SK-N-MC (cell line): ENCODE measurements around the gene DAB1.

Experiments used
- DNase-seq: peaks from one replicate; pipeline ENCODE4 v3.0.0-alpha.2; 2011; ENCODE audit warnings: low read depth, low spot score
- H3K27ac ChIP-seq: fragments of 200-600 bp; sonication (generic); 2 replicates; pipeline ENCODE4 v1.5.1; 2016; ENCODE audit warnings: mixed run types
- H3K36me3 ChIP-seq: fragments of 200-600 bp; sonication (generic); 2 replicates; pipeline ENCODE4 v1.6.1; 2017; ENCODE audit warnings: antibody characterized with exemption, low read length, mixed read lengths; ENCODE audit not compliant: insufficient read depth
- H3K4me3 ChIP-seq: fragments of 200-600 bp; sonication (generic); 2 replicates; pipeline ENCODE4 v1.5.1; 2016
- H3K9ac ChIP-seq: fragments of 200-600 bp; sonication (generic); 2 replicates; pipeline ENCODE4 v1.8.0; 2017; ENCODE audit warnings: mixed run types, mixed read lengths; ENCODE audit not compliant: insufficient read length
- H3K9me3 ChIP-seq: fragments of 200-600 bp; sonication (generic); 2 replicates; pipeline ENCODE4 v1.6.1; 2017; ENCODE audit warnings: low read depth, mild to moderate bottlenecking, antibody characterized with exemption, low read length, moderate library complexity, mixed read lengths
- EZH2 ChIP-seq: fragments of 200-600 bp; sonication (generic); IDR thresholded peaks from one replicate; pipeline ENCODE4 v1.6.1; 2017; ENCODE audit warnings: antibody characterized with exemption
- FOXP2 ChIP-seq: optimal IDR thresholded peaks from 2 replicates; pipeline ENCODE3; 2011; ENCODE audit warnings: mild to moderate bottlenecking, moderate library complexity; ENCODE audit not compliant: insufficient read depth; ENCODE audit errors: extremely low read length, control extremely low read depth
- POLR2AphosphoS5 ChIP-seq: IDR thresholded peaks from 2 replicates; pipeline ENCODE4 v1.6.1; 2012; ENCODE audit warnings: mild to moderate bottlenecking, low read depth, low read length, borderline replicate concordance

DAB1 gene

DNA sequence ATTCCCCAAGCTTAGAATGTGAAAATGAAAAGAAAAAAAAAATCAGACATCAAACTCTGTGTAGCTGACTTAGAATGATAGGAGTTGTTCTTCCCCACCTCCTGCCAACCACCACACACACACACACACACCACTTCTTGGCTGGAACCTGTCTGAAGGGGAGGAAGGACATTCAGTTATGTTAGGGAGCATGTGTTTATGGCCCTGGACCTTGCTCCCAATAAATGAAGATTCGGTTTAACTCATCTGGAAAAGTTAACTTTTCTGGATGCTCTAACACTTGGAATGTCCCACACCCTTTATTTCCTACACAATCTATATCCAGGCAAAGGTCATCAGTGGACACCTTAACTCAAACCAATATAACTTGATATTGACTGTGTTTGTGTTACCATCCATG is 112.4 kb downstream of the DAB1 start:
- H3K9me3 ChIP-seq = no peaks in the 10 kb centered on the region
- H3K9ac ChIP-seq = no peak overlapping the region
- DNase-seq = no peak
- H3K36me3 ChIP-seq = no peaks in the 10 kb centered on the region
- no peak overlapping the region for H3K27ac ChIP-seq
- no peak overlapping the region for H3K4me3 ChIP-seq
- TF ChIP-seq EZH2 = no peak
- no peak for TF ChIP-seq FOXP2
- no peak for TF ChIP-seq POLR2AphosphoS5

- no peak for DNase-seq
- H3K27ac ChIP-seq = no peak overlapping the region
- no peak overlapping the region for H3K4me3 ChIP-seq
- H3K9me3 ChIP-seq = no peaks in the 10 kb centered on the region
- no peak for TF ChIP-seq POLR2AphosphoS5
- no peak for TF ChIP-seq EZH2
- TF ChIP-seq FOXP2 = no peak
- no peaks in the 10 kb centered on the region for H3K36me3 ChIP-seq
- no peak overlapping the region for H3K9ac ChIP-seq
Observed at GRCh38 chr1:57311006-57311405, 112.9 kb downstream of the DAB1 start.

DNA sequence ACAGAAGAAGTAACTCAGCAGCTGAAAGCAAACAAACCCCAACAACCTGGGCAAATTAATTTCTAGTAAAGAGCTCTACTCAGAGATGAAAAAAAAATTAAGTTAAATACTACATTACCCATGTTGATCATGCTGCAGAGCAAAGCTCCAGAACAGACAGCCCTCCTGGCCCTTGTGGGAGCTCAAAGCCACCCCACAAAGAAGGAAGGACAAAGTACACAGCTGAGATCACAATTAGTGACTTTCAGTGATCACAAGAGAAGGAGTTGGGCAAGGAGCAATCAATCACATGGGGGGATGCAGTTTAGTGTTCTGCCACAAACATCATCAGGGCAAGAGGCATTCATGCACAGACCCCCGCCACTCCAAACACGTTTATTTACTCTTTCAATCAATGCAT is 114.2 kb downstream of the DAB1 start:
- Histone ChIP-seq H3K27ac (no peak overlapping the region), H3K36me3 (no peaks in the 10 kb centered on the region), H3K4me3 (no peak overlapping the region), H3K9me3 (no peaks in the 10 kb centered on the region), H3K9ac (no peak overlapping the region)
- TF ChIP-seq POLR2AphosphoS5 (no peak), EZH2 (no peak), FOXP2 (no peak)
- DNase-seq = no peak

DNA sequence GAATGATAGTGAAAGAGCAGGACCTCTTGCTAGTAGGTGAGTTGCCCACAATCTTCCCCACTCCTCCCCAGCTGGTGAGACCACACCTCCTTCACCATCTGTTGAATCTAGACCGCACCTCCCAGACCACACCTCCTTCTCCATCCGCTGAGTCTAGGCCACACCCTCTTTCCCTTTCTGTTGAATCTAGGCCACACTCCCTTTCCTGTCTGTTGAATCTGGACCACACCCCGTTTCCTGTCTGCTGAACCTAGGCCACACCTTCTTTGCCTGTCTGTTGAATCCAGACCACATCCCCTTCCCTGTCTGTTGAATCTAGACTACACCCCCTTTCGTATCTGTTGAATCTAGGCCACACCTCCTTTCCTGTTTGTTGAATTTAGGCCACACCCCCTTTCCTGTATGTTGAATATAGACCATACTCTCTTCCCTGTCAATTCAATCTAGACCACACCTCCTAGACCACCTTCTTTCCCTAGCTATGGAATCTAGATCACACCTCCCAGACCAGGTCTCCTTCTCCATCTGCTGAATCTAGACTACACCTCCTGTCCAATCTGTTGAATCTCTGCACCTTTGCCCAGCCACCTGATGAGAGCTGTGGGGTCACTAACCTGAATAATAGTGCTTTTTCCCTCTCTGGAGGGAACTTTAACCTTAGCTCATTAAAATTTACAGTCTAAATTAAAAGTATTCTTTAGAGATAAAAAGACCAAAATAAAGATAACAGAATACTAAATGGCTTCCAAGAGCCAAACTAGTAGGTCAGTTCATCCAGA is 116.3 kb downstream of the DAB1 start:
- TF ChIP-seq FOXP2 (no peak), POLR2AphosphoS5 (no peak), EZH2 (no peak)
- H3K4me3 ChIP-seq = no peak overlapping the region
- H3K9me3 ChIP-seq = no peaks in the 10 kb centered on the region
- no peak for DNase-seq
- no peaks in the 10 kb centered on the region for H3K36me3 ChIP-seq
- no peak overlapping the region for H3K27ac ChIP-seq
- H3K9ac ChIP-seq = no peak overlapping the region

DNA sequence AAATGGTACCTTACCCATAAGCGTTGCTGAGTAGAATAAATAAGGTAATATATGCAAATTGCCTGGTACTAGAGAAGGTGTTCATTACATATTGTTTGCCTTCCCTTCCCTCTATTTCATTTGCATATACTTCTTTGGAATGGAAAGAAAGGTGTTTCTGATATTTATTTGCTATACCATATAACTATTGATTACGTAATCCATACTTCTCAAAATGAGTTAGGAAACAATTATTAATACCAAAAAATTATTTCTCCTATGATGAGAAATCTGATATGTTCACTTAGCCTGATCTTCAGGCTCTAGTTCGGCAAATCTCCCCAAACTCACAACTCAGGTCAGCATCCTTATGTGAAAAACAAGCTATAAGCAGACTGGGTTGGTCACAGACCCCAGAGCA is 119.3 kb downstream of the DAB1 start:
- Histone ChIP-seq H3K36me3 (no peaks in the 10 kb centered on the region), H3K9ac (no peak overlapping the region), H3K27ac (no peak overlapping the region), H3K9me3 (no peaks in the 10 kb centered on the region), H3K4me3 (no peak overlapping the region)
- TF ChIP-seq POLR2AphosphoS5 = no peak
- no peak for TF ChIP-seq EZH2
- TF ChIP-seq FOXP2 = no peak
- DNase-seq = no peak

DNA sequence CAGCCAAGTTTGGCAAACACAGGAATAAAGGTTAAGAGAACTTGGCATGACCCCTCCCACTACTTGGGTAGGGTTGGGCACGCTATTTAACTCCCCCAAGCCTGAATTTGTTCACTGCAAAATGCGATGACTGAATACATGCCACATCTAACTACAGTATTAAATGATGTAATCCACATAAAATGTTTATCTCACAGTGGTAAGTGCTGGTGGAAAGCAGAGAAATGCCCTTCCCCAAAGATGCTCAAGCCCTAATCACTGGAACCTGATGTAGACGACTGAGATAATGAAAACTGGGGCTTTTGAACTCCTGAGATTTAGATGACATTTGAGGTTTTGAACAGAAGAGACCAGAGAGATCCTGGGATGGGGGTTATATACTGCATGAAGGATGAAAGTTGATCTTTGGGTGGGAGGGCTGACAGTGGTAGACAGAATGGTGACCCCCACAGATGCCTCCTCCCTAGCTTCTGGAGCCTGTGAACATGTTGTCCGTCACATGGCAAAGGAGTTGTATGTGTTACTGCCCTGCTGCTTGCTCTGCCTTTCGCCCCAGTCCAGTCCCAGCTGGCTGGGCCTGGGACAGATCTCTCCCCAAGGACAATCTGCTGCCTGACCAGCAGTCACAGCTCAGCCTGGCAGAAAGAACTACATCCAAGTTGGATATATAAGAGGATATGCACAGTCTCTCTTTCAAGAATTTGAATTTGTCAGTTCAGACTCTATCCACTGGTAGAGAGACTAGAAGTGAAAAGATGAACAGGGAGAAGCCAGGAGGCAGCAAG is 120.9 kb downstream of the DAB1 start:
- DNase-seq = no peak
- no peak overlapping the region for H3K9ac ChIP-seq
- H3K4me3 ChIP-seq = no peak overlapping the region
- no peaks in the 10 kb centered on the region for H3K9me3 ChIP-seq
- no peak overlapping the region for H3K27ac ChIP-seq
- H3K36me3 ChIP-seq = no peaks in the 10 kb centered on the region
- TF ChIP-seq EZH2 (no peak), POLR2AphosphoS5 (no peak), FOXP2 (no peak)

GRCh38 chr1:57300186-57300585 is 123.7 kb downstream of the DAB1 start:
- Histone ChIP-seq H3K9me3 (no peaks in the 10 kb centered on the region), H3K36me3 (no peaks in the 10 kb centered on the region), H3K4me3 (no peak overlapping the region), H3K27ac (no peak overlapping the region), H3K9ac (no peak overlapping the region)
- no peak for DNase-seq
- no peak for TF ChIP-seq FOXP2
- no peak for TF ChIP-seq POLR2AphosphoS5
- TF ChIP-seq EZH2 = no peak

- no peaks in the 10 kb centered on the region for H3K36me3 ChIP-seq
- no peak overlapping the region for H3K9ac ChIP-seq
- DNase-seq = no peak
Observed at GRCh38 chr1:57296726-57297250, 127.1 kb downstream of the DAB1 start.

More at GRCh38 chr1:57296726-57297250, 127.1 kb downstream of the DAB1 start:
- no peak overlapping the region for H3K27ac ChIP-seq
- H3K9me3 ChIP-seq = no peaks in the 10 kb centered on the region
- TF ChIP-seq POLR2AphosphoS5 (no peak), FOXP2 (no peak), EZH2 (no peak)
- H3K4me3 ChIP-seq = no peak overlapping the region
